NCI-H2081 treated with DMSO at 0.1 percent for 48 hours (cell line): Measurements from ENCODE around the gene NAA35.
"Not testable (repeated sequence)": the region's sequence is repeated elsewhere in the genome, so short reads cannot be mapped to it uniquely, and the experiment has no call there.

ENCODE experiments used
- DNase-seq: peaks from one replicate; lab custom pipeline; 2025; lab: John Stamatoyannopoulos, UW

The NAA35 gene

GRCh38 chr9:85944672-85945071, 3.7 kb downstream of the NAA35 start:
- no peak for DNase-seq

GRCh38 chr9:85949586-85950335, 8.8 kb downstream of the NAA35 start:
- no peak for DNase-seq

DNA sequence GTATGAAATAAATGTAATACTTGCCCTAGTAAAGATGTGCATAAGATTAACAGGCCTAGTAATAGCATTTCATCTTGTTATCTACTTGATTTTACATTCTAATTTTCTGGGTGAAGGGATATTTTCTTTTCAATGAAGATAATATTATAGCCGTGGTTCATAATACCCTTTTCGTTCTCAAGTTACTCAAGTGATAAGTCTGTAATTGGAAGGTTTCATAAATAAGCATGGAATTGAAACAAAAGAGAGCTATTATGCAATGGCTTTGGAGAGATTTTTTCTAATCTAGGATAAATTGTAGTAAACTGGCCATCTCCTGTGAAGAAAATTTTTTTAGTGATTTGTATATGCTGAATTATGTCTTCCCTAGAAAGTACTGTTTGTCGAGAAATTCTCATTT, 19.0 kb downstream of the NAA35 start:
- no peak for DNase-seq

DNA sequence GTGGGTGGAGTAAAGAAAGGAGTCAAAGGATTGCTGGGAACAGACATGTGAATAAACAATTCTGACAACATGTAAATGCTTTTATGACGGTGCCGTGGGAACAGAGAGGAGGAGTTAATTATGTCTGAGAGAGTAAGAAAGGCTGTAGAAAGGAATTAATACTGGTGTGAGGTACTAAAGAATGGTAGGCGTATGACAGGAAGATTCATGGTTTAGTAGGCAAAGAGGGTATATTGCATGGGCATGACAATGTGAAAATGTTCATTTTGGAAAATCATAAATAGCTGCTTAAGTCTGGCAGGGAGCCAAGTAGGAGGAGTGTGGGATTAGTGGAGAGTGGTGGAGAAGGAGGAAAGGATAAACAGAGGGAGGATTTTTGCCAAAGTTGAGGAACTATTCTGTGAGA, 19.7 kb downstream of the NAA35 start:
- DNase-seq = no peak

DNA sequence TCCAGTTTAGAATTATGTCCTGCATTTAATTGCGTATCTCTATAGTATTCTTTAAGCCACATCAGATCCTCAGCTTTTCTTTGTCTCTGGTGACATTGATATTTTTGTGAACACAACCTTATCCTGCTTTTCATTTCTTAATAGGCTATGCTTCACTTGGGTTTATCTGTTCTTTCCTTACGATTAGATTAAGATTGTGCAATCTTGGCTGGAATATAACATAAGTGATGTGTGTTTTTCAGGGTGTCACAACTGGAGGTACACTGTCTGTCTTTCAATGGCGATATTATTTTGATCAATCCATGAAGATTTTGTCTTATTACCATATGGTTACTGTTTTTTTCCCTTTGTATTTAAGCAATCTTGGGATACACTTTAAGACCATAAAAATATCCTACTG, 23.6 kb downstream of the NAA35 start:
- DNase-seq = no peak

DNA sequence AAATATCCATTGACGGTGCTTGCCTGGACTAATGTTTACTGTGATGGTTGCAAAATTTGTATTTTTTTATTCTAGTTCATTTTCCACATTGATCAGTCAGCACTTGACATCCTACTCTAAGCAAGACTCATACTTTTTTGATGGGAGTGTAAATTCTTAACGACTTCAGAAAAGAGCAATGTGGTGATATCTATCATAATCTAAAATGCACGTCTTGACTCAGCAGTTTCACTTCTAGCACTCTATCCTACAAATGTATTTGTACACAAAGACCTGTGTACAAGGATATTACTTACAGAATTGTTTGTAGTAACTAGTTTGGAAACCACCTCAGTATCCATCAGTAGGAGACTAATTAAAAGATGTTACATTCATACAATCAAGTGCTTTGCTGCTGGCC, 24.0 kb downstream of the NAA35 start:
- DNase-seq = no peak

DNA sequence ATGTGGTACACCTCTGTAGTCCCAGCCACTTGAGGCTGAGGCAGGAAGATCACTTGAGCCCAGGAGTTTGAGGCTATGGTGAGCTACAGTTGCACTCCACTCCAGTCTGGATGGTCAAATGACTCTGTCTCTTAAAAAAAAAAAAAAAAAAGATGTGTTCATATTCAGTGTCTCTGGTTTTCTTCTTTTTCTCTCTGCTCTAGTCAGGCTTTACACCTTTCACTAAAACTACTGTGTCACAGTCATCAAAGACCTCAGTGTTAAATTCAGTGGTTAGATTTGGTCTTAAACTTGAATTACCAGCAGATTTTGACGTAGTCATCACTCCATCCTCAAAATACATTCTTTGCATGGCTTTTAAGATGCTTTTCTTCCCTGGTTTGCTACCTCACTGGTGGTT, 28.8 kb downstream of the NAA35 start:
- no peak for DNase-seq

GRCh38 chr9:85971731-85972130, 30.8 kb downstream of the NAA35 start:
- no peak for DNase-seq

GRCh38 chr9:85973238-85973637, 32.3 kb downstream of the NAA35 start:
- no peak for DNase-seq

DNA sequence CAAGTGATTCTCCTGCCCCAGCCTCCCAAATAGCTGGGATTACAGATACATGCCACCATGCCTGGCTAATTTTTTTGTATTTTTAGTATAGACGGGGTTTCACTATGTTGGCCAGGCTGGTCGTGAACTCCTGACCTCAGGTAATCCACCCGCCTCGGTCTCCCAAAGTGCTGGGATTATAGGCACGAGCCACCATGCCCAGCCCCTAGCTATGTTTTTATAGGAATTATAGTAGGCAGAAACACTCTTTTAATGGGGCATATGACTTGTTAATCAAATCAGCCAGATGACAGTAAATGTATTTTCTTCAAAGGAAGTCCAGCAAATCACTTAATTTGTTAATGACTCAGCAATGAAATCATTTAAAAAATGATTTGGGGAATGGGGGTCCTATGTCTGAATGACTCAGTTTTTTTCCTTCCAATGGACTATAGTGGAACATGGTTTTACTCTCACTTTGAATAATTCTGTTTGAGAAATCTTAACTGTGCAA, 33.2 kb downstream of the NAA35 start:
- DNase-seq = not testable (repeated sequence)

DNA sequence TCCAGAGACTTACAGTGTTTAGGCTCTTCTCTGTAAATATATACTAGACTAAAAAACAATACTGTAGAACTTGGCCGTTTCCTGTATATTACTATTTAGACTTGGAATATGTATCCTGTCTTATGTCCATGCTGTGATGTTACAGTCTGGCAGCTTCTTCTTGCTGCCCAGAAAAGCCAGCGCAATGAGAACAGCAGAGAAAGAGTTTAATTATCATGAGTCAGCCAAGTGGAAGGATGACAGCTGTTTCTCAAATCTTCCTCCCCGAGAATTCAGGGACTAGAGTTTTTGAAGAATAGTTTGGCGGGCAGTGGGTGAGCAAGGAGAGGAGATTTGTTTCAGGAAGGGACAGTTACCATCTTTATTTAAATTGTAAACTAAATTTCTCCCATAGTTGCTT, 37.5 kb downstream of the NAA35 start:
- DNase-seq = no peak

DNA sequence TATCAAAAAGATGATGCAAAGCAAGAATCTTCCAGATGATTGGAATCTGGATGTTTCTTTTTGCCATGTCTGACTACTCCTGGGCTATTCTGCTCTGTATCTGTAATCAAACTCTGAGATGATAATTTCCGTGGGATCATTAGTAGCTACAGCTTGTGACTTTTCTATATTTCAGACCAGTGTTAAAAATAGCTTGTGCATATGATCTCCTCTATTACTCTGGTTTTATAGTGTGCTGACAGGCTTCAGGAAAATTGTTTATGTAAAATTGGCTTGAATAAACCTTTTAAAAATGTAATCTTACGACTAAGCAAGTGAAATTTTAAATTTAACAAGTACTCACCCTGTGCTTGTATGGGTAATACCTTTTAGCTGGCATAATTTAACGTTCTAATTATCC, 40.4 kb downstream of the NAA35 start:
- no peak for DNase-seq

DNA sequence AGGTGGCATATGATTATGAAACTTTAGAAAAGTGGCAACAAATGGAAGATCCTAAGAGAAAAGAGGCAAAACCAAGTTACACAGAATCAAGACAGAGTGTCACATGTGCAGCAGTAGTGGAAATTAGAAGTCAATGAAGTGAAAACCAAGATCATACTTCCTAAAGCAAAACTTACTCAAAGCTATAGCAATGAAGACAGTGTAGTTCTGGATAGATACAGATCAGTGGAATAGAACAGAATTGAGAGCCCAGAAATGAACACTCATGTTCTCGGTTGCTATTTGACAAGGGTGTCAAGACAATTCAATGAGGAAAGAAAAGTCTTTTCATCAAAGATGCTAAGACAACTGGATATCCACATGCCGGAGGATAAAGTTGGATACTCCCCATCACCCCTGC, 43.5 kb downstream of the NAA35 start:
- no peak for DNase-seq

DNA sequence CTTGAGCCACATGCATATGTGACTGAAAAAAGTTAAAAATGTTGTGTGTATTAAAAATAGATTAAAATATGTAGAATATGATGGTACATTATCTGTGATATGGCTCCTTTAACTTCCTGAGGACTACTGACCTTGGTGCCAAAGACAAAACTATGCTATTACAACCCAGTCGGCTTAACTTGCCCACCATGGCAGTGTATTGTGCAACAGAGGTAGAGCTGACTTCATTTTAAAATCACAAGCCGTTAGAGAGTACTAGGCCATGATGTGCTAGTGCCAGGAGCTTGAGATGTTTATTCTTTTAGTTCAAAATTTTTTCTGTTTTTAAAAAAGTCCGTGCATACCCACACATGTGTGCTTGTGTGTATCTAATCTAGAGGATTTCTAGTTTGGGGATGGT, 46.3 kb downstream of the NAA35 start:
- no peak for DNase-seq

- DNase-seq = no peak
Observed at GRCh38 chr9:85994191-85994590, 53.2 kb downstream of the NAA35 start.

- no peak for DNase-seq
Observed at GRCh38 chr9:85995097-85995496, 54.2 kb downstream of the NAA35 start.

DNA sequence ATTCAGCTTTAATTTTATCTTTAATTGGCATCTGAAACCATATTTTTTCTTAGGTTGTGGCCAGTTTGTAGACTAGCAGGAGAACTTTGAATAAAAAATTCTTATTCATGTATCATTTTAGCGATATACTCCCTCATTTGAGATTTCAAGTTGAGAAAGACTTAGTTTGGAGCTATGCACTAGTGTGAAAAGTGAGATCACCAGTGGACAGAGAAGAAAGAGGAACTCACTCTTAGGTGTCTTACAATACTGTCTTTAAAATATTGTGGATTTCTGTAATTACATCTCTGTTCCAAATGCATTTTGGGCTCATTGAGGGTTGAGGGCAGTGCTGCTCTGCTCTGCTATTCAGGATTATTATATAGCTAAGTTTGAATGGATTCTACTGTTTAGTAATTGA, 54.7 kb downstream of the NAA35 start:
- no peak for DNase-seq

DNA sequence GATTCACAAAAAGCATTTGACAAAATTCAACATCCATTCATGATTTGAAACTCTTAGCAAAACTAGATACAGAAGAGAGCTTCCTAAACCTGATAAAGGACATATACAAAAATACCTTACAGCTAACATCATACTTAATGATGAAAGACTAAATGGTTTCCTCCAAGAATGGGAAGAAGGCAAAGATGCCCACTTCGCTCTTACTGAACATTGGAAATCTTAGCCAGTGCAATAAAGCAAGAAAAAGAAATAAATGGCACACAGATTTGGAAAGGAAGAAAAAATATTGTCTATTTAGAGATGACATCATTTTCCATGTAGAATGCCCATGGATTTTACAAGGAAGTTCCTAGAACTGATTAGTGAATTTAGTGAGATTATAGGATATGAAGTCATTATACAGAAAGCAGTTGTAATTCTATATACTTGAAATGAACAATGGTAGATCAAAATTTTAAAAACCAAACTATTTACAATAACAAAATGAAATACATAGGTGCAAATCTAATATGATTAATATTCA, 64.4 kb downstream of the NAA35 start:
- DNase-seq = no peak

GRCh38 chr9:86009133-86009532, 68.2 kb downstream of the NAA35 start:
- no peak for DNase-seq

GRCh38 chr9:86020731-86021130, 79.8 kb downstream of the NAA35 start:
- DNase-seq = no peak

DNA sequence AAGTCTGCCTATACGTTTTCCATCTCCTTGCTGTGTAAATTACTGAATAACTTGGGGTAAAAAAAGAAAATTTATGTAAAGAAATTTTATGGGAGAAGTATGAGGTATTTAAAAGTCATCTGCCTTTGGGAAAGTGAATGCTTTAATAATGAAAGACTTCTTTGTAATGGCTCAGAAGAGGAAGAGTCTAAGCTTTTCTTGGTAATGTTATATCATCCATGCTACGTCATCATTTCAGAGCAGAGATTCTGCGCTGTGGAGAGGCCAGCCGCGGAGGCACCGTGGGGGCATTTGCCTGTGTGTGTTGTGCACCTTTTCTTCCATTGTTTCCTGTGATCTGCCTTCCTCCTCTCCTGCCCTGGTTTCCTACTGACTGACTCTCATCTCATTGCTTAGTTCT, 80.2 kb downstream of the NAA35 start:
- DNase-seq = no peak

- no peak for DNase-seq
Observed at GRCh38 chr9:86022687-86023266, 81.8 kb downstream of the NAA35 start.

DNA sequence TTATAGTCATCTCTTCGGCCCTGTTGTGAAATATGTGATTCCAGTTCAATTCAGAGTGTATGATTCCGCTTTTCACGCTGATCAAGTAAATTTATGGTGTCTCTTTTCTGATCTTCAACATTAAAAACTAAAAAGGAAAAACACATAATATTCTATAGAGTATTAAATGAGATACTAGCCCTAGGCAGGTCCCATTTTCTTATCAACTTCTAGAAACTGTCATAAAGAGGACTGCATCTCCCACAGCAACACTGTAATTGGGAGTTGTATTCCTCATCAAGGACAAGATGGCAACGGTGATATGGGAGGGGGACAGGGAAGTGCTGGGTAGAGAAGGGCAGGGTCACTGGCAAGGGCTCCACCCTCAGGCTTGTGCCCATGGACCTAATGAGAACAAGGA, 86.8 kb downstream of the NAA35 start:
- DNase-seq = no peak
